Measurements from ENCODE around the gene PIGS.

GRCh38 chr17:28534740-28535375 lies 36.5 kb downstream of the PIGS start:
- TF ChIP-seq CTCF (IDR thresholded peaks at IDR 0.05) (no peak), POLR2A (IDR thresholded peaks at IDR 0.05; ENCODE audit: low read depth) (no peak), POLR2AphosphoS5 (IDR thresholded peaks at IDR 0.05) (no peak)
